GM19240 (cell line): ENCODE measurements around the gene THAP6.
"Not testable (repeated sequence)": the region's sequence is repeated elsewhere in the genome, so short reads cannot be mapped to it uniquely, and the experiment has no call there.

ENCODE experiments used
- DNase-seq: peaks from one replicate; pipeline ENCODE4 v3.0.0; 2011; ENCODE audit warnings: low spot score; ENCODE audit not compliant: insufficient read length

The THAP6 gene

DNA sequence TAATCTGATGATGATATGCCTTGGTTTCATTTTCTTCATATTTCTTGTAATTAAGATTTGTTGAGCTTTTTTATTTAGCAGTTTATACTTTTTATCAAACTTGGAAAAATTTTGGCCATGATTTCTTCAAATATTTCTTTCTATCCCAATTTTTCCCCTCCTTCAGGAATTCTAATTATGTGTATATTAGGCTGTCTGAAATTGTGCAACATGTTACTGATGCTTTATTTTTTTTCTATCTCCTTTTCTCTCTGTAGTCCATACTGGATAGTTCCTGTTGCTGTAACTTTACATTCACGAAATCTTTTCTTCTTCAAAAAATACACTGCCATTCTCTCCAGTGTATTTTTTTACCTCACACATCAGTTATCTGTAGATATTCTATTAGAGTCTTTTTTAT is 10.8 kb downstream of the THAP6 start:
- DNase-seq = no peak

GRCh38 chr4:75525910-75526309 is 11.6 kb downstream of the THAP6 start:
- no peak for DNase-seq

DNA sequence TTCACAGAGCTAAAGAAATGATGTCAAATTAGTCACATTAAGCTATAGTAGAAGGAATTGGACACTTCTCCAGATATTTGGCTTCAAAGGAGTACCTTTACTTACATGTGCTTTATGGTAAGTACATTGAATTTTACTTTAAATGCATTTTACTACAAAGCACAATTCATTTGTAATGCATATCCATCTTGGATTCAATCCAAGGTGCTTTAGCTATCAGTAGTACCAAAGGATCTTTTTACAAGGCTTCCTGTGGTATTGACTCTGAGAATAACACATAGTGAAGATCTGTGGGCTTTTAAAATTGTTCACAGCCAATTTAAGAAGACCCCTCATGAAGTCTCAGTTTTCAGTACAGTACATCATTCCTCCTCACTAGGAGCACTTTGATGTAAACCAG is 13.2 kb downstream of the THAP6 start:
- no peak for DNase-seq

DNA sequence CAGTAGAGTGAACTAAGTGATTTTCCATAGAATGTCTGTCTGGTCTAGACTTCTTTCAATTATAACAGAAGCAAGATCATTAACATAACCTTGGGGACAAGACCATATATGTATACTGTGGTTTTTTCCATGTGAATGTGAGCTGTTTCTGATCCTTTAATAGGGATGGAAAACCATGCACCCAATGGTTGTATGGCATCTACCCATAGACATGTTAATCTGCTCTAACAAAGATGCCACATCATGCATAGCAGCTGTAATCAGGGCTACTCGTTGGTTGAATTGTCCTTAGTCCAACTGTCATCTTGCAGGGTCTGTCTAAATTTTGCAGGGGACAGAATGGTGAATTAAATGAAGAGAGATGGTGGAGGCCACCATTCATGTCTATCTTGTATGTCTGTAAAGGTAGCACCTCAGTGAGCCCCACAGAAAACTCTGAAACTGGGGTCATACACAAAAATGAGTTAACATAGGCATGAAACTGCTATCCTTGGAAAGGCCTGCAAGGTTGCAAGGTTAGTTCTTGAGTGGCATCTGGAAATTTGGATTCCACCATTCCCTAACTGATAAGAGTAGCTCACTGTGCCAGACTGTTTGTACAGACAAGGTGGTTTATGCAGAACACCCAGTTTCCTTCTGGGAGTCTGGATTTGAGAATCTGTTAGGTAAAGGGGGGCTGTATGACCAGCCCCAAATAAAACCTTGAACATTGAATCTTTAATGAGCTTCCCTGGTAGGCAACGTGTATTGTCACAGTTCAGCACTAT is 16.5 kb downstream of the THAP6 start:
- DNase-seq = no peak

GRCh38 chr4:75531536-75532143 is 17.4 kb downstream of the THAP6 start:
- not testable (repeated sequence) for DNase-seq

DNA sequence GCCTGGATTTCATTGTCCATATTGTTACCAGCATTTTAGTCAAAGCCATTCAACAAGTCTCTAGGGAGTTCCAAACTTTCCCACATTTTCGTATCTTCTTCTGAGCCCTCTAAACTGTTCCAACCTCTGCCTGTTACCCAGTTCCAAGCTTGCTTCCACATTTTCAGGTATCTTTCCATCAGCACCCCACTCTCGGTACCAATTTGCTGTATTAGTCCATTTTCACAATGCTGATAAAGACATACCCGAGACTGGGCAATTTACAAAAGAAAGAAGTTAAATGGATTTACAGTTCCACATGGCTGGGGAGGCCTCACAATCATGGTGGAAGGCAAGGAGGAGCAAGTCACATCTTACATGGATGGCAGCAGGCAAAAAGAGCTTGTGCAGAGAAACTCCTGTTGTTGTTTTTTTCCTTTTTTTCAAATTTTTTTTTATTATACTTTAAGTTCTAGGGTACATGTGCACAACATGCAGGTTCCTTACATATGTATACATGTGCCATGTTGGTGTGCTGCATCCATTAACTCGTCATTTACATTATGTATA is 19.1 kb downstream of the THAP6 start:
- DNase-seq = not testable (repeated sequence)

DNA sequence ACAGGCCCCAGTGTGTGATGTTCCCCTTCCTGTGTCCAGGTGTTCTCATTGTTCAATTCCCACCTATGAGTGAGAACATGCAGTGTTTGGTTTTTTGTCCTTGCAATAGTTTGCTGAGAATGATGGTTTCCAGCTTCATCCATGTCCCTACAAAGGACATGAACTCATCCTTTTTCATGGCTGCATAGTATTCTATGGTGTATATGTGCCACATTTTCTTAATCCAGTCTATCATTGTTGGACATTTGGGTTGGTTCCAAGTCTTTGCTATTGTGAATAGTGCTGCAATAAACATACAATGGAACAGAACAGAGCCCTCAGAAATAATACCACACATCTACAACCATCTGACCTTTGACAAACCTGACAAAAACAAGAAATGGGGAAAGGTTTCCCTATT is 19.7 kb downstream of the THAP6 start:
- DNase-seq = not testable (repeated sequence)

DNA sequence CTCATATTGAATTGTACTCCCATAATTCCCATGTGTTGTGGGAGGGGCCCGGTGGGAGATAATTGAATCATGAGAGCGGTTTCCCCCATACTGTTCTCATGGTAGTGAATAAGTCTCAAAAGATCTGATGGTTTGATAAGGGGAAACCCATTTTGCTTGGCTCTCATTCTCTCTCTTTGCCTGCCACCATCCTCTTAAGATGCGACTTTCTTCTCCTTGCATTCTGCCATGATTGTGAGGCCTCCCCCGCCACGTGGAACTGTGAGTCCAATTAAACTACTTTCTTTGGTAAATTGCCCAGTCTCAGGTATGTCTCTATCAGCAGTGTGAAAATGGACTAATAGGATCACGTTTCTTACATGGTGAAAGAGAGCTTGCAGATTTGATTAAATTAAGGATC is 23.0 kb downstream of the THAP6 start:
- not testable (repeated sequence) for DNase-seq

DNA sequence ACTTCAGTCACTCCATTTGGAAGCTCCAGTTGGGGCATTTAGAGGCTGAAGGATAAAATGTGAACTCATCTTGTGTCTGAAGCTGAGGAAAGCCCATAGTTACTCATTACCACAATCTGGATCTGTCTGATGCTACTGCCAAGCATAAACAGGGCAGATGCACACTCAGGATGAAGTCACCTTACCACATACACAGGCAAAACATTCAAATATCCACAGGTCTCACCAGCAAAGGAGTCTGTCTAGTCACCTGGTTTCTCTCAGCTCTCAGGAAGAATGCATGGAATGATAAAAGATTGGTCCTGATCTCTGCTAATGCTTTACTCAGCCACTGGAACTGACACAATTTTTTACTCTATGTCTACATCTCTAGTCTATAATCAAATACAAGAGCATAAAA is 28.6 kb downstream of the THAP6 start:
- DNase-seq = no peak

GRCh38 chr4:75544220-75544619 is 29.9 kb downstream of the THAP6 start:
- DNase-seq = not testable (repeated sequence)

GRCh38 chr4:75544870-75545269 is 30.6 kb downstream of the THAP6 start:
- no peak for DNase-seq

GRCh38 chr4:75545526-75545925 is 31.3 kb downstream of the THAP6 start:
- no peak for DNase-seq

GRCh38 chr4:75547647-75548387 is 33.5 kb downstream of the THAP6 start:
- no peak for DNase-seq

GRCh38 chr4:75549019-75549418 is 34.7 kb downstream of the THAP6 start:
- no peak for DNase-seq

DNA sequence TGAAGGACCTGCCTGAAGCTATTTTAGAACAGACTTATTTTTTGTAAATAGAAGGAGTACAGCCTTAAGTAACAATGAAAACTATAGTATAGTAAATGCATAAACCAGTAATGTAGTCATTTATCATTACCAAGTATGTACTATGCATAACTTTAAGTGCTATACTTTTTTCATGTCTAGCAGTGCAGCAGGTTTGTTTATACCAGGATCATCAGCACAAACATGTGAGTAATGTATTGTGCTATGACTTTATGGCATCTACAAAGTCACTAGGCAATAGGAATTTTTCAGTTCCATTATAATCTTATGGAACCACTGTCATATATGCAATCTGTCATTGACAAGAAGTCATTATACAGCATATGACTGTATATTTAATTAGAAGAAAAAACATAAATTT is 38.2 kb downstream of the THAP6 start:
- DNase-seq = no peak

DNA sequence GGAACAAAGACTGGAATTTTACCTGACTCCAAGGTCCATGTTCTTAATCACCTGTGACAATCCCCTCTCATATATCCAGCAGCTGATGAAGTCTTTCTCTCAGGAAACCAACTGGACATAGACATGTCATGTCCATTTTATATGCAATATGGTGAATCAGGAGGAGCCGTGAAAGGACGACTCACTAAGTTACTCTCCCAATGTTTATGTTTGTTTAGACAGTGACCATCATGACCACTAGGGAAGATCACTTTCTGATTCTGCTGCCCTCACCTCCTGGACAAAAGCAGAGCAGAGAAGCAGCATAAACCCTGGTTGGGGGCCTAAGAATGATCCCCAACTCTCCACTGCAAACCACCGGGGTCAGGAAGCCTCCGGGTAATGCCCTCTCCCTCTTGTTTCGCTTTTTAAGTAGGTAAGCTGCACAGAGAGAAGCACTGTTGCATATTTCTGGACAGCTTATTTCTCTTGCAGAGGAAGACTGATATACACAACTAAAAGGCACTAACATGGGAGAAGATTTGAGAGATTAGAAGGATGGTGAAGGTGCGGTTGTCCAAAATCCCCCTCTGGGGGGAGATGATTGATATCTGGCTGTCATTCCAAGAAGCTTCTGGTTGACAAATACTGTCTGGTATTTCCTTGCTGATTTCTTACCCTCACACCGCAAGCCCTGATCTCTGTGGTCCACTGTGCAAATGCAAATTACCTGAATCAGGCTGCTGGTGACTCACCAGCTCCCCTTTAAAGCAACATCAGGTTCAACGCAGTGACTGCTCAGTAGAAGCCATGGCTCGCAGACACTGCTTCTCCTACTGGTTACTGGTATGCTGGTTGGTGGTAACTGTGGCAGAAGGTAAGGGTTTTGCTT is 41.3 kb downstream of the THAP6 start, which contains the start of gene ODAPH:
Gene ODAPH (plus strand): TSS at position 773 of the 871 bp plus-strand sequence. CDS start 17 bp downstream, at position 790.
- DNase-seq = peak; percentile 29

DNA sequence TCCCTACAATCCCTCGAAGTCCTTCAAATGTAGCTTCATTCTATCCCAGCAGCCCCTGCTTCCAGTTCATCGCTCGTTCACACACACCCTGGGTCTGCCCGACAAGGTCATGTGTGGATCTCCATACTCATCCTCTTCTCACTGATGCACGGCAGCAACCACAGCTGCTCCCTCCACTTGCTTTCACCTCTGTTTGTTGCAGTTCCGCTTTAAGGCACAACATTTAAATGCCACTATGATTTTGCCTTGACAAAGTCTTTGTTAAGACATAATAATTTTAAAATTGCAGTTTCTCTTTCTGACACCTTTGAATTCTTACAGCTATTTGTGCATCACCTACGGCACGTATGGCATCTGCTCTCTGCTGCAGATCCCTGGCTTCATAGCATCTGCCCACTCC is 43.4 kb downstream of the THAP6 start:
- DNase-seq = no peak

- DNase-seq = no peak
These were observed 47.5 kb downstream of the THAP6 start for GRCh38 chr4:75561789-75562188.

DNA sequence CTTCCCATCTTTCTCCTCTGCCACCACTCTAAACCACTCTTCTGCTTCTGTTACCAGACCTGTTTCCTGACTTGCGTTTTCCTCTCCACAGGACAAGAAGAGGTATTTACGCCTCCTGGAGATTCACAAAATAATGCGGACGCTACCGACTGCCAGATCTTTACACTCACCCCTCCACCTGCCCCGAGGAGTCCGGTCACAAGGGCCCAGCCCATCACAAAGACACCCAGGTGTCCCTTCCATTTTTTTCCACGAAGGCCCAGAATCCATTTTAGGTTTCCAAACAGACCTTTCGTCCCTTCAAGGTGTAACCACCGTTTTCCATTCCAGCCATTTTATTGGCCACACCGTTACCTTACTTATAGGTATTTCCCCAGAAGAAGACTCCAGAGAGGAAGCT is 49.8 kb downstream of the THAP6 start:
- DNase-seq = no peak

DNA sequence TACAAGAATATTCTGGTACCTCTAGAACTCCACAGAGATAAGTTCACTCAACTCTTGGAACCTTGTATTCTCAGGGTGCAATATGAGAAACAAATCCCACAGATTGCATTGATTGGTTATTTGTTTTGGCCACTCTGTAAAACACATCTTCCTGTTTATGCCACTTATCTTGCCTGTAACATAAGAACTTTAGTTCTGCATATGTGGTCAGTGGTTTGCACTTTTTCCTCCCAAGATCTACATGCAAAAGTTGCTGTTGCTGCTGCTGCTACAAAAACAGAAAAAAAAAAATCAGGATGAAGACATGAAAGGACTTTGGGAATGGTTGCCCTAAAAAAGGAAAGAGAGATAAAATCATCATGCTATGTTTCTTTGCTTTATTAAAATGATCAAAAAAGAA is 51.2 kb downstream of the THAP6 start:
- DNase-seq = no peak

DNA sequence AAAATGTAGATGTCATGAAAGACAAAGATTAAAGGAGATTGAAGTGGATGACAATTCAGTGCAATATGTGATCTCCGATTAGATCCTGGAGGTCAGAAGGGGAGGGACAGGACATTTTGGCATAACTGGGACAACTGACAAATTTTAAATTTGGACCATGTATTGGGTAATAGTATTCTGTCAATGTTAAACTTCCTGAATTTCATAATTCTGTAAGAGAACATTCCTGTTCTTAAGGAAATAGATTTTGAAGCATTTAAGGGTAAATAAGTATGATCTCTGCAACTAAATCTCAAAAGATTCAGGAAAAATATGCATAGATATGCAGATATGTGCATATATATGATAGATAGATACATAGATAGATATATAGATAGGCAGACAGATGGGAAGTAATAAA is 52.6 kb downstream of the THAP6 start:
- no peak for DNase-seq
